Tongue (tissue), 2 donors: ENCODE measurements around the gene CCDC159. TPM values are rescaled to one million over a fixed set of nuclear protein-coding genes. Genes with fewer than 3 reads are reported as not detected.
"Not testable (repeated sequence)": the region's sequence is repeated elsewhere in the genome, so short reads cannot be mapped to it uniquely, and the experiment has no call there.

ENCODE experiments used
- DNase-seq: peaks from one replicate; pipeline ENCODE4 v3.0.0-alpha.2; 2015
- total RNA-seq: library from RNA; depleted of rRNA; stranded (reverse); fragments of >200 nt; gene quantifications from one replicate; pipeline ENCODE4 v1.2.3, GENCODE V29; 2014

CCDC159 gene
- total RNA-seq, 1 donor from 2014 or later, result 7.4 TPM

GRCh38 chr19:11365557-11366117 lies 19.3 kb downstream of the CCDC159 start:
- DNase-seq, result no peak

GRCh38 chr19:11367528-11367927 lies 21.2 kb downstream of the CCDC159 start:
- DNase-seq, result no peak

GRCh38 chr19:11370744-11371143 lies 24.4 kb downstream of the CCDC159 start:
- no peak for DNase-seq

- DNase-seq, result peak; percentile 58
Measured at GRCh38 chr19:11373166-11373884, 27.0 kb downstream of the CCDC159 start.

- no peak for DNase-seq
Measured at GRCh38 chr19:11373885-11374432, 27.6 kb downstream of the CCDC159 start.

- DNase-seq, result peak; percentile 100
Measured at GRCh38 chr19:11374433-11375142, 28.3 kb downstream of the CCDC159 start, which contains the start of gene SWSAP1. Gene SWSAP1 (plus strand): TSS chr19:11374666. CDS start chr19:11374681, 15 bp downstream.

GRCh38 chr19:11375143-11375948 lies 29.0 kb downstream of the CCDC159 start:
- DNase-seq, result no peak

- no peak for DNase-seq
Measured at GRCh38 chr19:11377237-11377636, 30.9 kb downstream of the CCDC159 start.

- DNase-seq, result no peak
Measured at GRCh38 chr19:11377756-11378155, 31.4 kb downstream of the CCDC159 start.

- peak; percentile 44 for DNase-seq
Measured at GRCh38 chr19:11378319-11379189, 32.2 kb downstream of the CCDC159 start.

GRCh38 chr19:11379269-11379845 lies 33.0 kb downstream of the CCDC159 start:
- DNase-seq, result not testable (repeated sequence)

- DNase-seq, result no peak
Measured at GRCh38 chr19:11379857-11380350, 33.6 kb downstream of the CCDC159 start.

- DNase-seq, result peak; percentile 98
Measured at GRCh38 chr19:11380653-11381537, 34.6 kb downstream of the CCDC159 start.

GRCh38 chr19:11382898-11383705 lies 36.8 kb downstream of the CCDC159 start:
- peak; percentile 31 for DNase-seq

GRCh38 chr19:11383706-11384048 lies 37.4 kb downstream of the CCDC159 start:
- DNase-seq, result no peak

GRCh38 chr19:11384778-11385129 lies 38.4 kb downstream of the CCDC159 start:
- no peak for DNase-seq

- DNase-seq, result no peak
Measured at GRCh38 chr19:11387162-11388034, 41.1 kb downstream of the CCDC159 start.

- DNase-seq, result no peak
Measured at GRCh38 chr19:11390359-11390758, 44.0 kb downstream of the CCDC159 start.
